GM21447 (cell line): ENCODE data around the gene EXOSC5.
"Not testable (repeated sequence)": the region's sequence is repeated elsewhere in the genome, so short reads cannot be mapped to it uniquely, and the experiment has no call there.

ENCODE experiments used
- ATAC-seq: cut with Tn5 transposase; IDR thresholded peaks from one replicate; pipeline ENCODE4 v1.9.1; 2021; ENCODE audit not compliant: unreplicated experiment

Gene EXOSC5

DNA sequence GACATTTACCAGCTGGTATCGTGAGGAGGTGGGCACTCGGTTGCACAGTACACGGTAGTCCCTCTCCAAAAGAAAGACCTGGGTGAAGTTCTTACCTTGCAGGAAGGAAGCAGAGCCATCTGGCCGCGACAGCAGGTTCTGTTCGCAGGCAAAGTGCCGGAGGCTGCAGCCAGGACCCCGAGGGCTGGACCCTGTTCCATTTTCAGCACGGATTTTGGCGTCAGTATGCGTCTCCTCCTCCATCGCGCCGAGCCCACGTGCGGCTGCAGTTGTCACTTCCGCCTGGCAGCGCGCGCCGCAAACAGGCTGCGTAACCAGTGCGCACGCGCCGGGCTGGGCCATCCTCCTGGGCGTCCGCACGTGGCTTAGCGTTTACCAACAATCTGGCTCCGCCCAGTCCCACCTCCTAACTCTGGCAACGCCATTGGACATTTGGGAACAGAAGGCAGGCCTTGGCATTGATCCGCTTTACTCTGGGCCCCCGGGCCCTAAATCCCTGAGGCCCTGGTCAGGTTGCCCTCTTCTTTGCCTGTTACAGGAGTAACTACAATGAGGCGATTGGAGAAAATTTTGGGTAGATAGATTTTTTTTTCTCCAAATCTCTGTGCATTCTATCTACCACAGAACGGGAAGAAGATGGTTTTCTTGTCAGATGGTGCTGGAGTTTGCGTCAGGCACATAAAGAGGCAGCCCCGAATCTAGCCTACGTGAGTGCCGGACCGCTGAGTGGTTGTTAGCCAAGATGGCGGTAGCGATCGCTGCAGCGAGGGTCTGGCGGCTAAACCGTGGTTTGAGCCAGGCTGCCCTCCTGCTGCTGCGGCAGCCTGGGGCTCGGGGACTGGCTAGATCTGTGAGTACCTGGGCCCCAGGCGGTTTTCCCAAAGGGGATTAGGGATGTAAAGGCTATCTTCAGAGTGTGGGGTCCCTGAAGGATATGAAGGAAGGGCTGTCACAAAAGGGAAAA, at the start of gene EXOSC5, which contains the start of gene BCKDHA:
Gene EXOSC5, minus strand, starts transcription at position 274 of the 964 bp plus-strand sequence. Its CDS starts 31 bp downstream, at position 243.
Gene BCKDHA, plus strand, starts transcription at position 733 of the 964 bp plus-strand sequence. Its CDS starts 10 bp downstream, at position 743.
- peak; percentile 81 for ATAC-seq

DNA sequence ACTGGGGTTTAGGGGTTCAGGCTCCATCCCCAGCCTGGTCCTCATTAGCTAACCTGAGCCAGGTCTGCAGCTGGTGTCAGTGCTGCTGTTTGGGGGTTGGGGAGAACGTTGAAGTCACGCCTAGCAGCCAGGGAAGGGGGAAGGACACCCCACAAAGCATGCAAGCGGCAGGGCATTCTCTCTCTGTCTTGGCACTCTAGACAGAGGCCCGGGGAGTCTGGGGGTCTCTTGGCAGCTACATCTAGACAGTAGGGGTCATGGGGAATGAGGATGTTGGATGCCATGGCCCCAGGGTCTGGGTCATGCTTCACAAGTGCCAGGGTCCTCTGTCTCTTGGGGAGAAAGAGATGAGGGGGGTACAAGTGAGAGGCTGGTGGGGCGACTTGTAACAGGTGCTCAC, 48.4 kb upstream of the EXOSC5 start:
- ATAC-seq = no peak

DNA sequence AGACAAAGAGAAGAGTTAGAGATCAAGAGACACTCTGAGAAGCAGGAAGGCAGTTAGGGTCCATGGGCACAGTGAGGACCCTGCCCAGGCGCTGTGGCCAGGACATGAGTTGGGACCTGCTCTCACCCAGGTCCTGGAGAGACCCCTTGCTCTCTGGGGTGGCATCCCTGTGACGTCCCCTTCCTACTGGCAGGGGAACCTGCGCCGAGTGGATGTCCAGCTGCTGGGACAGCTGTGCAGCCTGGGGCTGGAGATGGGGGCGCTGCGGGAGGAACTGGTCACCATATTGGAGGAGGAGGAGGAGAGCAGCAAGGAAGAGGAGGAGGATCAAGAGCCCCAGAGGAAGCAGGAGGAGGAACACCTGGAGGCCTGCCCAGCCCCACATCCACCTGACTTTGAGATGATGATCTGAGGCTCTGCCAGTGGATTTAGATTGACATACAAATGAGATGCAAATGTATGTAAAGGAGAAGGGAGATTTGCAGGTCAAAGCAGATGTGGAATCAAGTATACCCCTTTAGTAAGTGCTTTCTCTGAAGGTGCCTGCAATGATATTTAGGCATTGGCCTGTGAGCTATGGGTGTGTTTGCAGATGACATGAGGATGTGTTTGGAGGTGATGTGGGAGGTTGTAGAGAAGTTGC, 46.8 kb upstream of the EXOSC5 start:
- ATAC-seq = no peak

DNA sequence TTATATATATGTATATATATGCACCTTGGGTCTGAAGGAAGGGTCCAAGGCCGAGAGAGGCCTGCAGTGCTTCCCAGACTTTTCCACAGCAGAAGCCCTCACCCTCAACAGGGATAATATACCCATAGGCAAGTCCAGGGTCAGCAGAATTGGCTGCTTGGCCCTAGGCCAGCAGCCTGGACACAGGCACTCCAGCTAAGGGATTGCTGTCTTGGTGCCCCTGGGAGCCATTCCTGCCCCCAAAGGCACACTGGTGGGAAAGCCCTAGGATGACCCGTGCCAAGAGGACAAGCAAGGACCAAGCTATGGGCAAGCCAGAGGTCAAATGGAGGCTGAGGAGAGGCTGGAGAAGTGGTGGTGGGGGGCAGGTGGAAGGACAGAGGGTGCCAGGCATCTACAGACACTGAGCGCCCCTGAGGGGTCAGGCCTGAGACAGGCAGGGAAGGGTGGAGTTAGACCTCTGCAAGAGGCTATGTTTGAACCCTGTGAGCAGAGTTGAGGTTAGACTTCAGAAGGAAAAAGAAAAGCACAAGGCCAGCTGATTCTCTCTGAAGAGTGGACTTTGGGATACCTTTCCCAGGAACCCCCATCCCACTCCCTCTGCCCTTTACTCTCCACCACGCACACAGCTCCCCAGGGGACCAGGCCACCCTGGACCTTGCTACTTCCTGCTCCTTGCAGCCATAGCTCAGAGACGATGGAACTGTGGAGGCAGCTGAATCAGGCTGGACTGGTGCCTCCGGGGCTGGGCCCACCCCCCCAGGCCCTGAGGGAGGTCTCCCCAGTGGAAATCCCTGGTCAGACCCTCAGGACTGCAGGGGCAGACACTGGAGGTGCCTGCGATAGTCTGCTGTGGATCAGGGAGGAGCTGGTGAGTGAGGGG, 45.6 kb upstream of the EXOSC5 start, which contains the start of gene ERICH4:
Gene ERICH4, plus strand, starts transcription at position 684 of the 883 bp plus-strand sequence. Its CDS starts 14 bp downstream, at position 698.
- no peak for ATAC-seq

DNA sequence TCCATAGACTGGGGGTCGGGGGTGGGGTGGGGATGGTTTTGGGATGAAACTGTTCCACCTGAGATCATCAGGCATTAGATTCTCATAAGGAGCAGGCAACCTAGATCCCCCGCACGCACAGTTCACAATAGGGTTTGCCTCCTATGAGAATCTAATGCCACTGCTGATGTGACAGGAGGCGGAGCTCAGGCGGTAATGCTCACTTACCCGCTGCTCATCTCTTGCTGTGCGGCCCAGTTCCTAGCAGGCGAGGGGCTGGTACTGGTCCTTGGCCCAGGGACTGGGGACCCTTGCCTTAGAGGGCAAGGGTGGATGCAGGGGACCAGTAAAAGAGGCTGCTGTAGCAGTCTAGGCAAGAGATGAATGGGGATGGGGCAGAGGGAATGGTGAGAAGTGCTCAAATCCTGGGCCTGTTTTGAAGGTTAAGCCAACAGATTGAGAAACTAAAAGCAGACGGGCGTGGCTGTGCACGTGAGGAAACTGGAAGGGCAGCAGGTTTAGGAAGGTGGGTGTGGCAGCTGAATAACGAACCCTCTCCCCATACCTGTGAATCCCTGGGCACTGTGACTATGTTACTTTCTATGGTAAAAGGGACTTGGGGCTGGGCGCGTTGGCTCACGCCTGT, 44.3 kb upstream of the EXOSC5 start:
- no peak for ATAC-seq

DNA sequence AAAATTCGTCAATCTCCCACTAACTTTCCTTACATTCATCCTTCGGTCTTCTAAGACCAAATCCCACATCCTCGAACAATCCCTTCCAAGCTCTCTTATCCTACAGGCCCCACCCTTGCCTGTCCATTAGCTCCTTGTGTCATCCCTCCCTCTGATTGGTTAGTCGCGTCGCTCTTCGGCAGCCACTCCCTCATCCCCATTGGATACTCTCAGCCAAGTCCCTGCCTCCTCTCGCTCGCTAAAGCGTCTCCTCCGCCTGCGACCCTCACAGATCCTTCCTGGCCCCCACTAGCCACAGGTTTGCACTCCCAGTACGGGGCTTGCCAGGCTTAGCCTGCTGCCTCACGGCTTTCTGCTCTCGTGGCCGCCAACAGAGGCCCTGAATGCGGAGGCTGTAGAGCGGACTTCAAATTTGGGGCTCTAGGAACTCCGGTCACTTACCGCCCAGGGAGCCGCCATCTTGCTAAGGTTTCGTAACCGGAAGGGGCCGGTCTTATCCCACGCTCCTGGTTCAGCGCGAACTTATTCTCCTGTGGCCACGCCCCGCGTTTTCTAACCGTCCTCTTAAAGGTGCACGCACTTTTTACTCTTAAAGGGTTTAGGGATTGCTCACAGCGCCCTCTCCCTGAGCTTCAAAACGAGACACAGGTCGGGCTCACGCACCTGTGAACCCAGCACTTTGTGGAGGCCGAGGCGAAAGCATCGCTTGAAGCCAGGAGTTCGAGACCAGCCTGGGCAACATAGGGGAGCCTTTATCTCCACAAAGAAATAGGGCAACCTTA, 42.5 kb upstream of the EXOSC5 start, which contains the start of gene DMAC2:
Gene DMAC2, minus strand, starts transcription at position 472 of the 782 bp plus-strand sequence. Its CDS starts 13 bp downstream, at position 459.
- ATAC-seq = peak; percentile 88

DNA sequence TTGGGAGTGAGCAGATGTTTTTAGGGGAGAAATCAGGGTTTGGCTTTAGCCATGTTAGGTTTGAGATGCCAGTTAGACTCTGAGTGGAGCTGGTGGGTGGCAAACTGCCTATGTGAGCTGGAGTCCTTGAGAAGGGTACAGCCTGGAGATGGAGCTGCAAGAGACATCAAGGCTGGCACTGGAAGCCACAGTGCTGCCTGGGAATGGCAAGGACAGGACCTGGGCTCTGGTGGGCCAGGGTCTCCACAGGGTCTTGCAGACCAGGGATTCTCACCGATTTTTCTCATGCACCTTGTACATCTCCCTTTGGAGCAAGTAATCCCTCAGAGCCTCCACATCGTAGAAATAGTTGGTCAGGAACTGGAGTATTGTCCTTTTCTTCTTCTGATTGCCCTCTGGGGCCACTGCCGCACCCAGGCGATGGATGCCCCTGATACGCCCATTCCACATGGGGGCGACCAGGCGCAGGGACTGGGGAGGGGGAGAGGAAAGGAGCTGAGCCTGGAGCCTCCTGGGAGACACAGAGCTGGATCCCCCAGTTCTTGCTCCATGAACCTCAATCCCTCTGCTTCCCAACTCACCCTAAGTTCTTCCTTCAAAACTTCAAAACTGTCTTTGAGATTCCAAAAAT, 40.9 kb upstream of the EXOSC5 start:
- ATAC-seq = no peak

DNA sequence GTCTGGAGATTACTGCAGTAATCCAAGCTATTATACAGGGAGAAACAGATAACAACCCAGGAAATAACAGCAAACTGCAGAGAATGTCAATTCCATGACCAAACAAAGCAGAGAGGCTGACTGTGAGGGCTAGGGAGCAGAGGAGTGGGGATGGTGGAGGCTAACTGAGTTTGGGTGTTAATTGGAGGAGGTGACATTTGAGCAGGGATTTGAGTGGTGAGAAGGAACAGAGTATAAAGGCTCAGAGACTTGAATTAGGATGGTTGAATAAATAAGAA, 39.5 kb upstream of the EXOSC5 start:
- ATAC-seq = no peak

DNA sequence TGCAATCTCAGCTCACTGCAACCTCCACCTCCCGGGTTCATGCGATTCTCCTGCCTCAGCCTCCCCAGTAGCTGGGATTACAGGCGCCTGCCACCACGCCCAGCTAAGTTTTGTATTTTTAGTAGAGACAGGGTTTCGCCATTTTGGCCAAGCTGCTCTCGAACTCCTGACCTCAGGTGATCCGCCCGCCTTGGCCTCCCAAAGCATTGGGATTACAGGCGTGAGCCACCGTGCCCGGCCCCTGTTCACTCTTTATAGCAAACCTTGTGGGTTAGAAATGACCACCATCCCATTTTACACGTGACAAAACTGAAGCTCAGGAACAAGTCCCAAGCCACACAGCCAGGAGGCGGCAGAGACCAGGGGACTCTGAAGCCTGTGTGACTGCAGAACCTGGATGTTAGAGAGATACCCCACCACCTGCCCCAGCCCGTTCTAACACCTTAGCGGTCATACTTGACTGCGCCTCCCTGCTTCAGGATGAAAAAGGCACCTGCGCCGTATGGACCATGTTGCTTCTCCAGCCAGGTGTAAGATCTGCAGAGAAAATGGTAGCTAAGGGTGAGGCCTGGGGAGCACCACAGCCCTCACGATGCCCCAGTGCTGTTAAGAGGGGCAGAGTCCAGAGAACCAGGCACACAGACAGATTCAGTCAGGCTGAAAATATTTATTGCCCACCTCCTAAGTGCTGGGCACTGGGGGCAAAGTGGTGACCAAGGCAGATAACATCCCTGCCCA, 38.9 kb upstream of the EXOSC5 start:
- ATAC-seq = no peak

DNA sequence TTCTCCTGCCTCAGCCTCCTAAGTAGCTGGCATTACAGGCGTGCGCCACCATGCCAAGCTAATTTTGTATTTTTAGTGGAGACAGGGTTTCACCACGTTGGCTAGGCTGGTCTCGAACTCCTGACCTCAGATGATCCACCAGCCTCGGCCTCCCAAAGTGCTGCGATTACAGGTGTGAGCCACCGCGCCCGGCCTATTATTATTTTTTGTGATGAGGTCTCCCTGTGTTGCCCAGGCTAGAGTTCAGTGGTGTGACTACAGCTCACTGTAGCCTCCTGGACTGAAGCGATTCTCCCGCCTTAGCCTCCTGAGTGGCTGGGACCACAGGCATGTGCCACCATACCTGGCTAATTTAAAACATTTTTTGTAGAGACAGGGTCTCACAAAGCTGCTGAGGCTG, 38.2 kb upstream of the EXOSC5 start:
- not testable (repeated sequence) for ATAC-seq

DNA sequence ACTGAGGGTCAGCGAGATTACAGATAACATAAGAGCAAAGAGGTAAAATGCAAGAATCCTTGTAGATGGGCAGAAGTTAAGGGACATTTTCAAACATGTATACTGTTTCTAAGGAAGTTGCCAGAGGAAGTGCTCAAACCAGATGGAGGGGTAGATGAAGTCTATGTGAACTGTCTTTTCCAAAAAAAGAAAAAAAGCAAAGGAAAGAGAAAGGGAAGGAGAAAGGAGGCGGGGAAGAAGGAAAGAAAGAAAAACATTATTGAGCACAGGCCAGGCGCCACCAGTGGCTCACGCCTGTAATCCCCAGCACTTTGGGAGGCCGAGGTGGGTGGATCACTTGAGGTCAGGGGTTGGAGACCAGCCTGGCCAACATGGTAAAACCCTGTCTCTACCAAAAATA, 37.3 kb upstream of the EXOSC5 start:
- no peak for ATAC-seq

DNA sequence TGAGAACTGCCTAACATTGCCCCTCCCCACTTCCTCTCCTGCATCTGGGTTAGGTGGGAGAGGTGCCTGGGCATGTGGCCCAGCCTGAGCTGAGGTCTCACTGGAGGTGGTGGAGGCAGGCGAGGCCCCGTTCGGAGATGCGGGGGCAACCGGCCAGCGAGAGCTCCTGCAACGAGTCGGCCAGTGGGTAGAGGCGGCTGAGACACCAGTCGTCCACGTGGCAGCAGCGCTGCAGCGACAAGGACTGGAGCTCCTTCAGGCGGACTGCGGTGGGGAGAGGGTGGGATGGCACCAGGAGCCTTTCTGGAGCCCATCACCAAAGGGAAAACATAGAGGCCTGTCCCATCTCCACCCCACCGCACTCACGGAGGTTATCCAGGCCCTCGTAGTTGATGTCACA, 36.0 kb upstream of the EXOSC5 start:
- no peak for ATAC-seq

DNA sequence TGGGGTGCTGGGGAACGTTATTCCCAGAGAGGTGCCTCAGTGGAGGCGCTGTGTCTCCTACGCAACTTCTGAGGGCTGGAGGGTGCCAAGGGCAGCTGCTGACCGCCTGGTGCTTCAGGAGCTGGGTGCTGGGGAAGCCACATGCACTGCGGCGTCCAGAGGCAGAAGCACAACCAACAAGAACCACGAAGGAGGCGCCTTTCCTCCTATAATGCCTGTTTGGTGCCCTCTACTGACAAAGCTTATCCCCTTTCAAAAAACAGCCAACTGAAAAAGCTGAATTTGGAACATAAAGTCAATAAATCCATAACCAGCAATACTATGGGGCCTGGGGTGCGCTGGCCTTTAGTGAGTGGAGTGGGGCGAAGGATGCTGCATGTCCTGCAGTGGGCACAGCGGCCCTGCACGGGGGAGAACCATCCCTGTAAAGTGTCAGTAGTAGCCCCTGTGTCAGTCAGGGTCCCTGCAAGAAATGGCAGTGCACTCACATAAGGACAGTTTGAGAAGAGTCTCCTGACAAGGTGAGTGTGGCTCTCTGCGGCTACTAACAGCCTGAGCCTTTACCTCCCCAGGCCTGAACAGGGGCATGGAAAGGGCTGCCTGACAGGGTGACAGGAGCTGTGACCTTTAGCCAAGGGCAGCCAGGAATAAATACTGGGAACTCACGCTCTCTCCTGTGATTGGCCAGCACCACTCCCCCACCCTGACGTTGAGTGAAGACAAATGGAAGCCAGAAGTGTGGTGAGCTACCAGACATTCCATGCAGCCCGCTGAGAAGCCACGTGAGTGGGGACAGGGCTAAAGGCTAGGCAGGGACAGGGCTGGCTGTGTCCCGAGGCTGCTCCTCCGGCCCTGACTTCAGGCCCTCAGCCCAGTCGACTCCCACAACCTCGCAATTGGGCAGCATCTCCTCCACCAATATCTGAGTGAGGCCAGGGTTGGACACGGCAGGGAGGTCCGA, 34.5 kb upstream of the EXOSC5 start:
- ATAC-seq = no peak

DNA sequence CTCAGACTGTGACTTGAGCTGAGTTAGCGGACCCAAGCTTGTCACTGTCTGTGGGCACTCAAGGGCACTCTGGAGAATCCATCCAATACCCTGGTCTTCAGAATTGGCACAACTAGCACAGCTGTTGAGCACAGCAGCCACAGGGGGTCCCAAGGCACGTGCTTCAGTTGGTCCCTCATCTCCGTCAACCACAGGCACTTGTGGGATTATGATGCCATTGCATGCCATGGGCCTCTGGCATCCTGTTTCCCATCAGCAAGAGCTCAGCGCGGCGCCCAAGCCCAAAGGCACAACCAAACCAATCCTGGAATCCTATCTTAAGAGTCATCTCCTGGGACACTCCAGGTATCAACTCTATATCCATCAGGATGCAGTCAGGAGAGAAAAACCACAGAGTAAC, 33.8 kb upstream of the EXOSC5 start:
- no peak for ATAC-seq

DNA sequence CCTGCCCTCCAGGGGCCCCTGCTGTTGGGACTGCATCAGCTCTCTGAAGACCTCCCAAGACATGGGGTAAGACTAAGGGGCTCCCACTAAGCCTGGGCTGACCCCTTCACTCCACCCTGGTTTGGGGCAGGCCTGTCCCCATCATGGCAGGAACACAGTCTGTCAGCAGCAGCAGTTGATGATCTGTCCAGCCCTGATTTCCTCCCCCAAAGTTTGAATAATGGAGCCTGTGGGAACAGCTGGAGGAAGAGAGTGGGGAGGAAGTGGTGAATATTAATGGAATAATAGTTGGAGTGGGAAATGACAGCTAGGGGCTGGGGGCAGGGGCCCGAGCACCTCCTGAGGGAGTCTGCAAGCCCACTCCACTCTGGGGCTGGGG, 31.3 kb upstream of the EXOSC5 start:
- ATAC-seq = no peak

DNA sequence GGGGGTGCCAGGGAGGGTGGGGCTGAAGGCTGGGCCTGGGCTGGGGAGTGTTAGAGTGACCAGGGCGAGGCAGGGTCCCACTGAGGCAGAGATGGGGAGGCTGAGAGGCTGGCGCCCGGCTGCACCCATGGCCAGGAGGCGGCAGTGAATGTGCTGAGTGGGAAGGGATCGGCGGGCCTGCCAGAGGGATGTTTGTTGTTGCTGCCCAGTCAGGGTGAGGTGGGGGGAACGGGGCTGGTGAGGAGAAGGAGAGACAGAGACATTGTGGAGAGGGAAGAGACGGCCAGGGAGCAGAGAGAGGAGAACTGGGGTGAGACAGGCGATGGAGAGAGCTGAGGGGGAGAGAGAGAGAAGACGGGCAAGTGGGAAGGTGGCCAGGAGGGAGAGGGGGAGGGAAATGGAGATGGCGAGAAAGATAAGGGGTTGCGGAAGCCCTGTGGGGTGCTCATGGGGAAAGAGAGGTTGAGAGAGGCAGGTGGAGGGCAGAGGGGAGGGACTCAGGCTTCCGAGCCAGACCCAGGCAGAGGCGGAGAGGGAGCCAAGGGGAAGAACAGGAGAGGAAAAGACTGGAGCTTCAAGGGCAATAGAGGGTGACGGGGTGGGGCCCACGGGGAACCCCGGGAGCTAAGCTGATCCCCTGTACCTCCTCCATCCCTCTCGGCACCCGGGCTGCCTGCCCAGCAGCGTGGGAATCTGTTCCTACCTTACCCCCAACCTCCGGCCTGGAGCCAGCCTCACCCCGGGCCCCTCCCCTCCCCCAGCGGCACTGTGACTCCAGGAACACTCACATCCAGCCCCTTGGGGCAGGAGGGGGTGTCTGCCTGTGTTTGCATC, 30.7 kb upstream of the EXOSC5 start:
- no peak for ATAC-seq
